Hepatocyte (in vitro differentiated cells): ENCODE results near the gene RHOT2.

Experiments used
- EZH2 ChIP-seq: fragments of 200-600 bp; sonication (generic); IDR thresholded peaks from 2 replicates; pipeline ENCODE4 v1.6.1; 2016; ENCODE audit warnings: antibody characterized with exemption, mild to moderate bottlenecking, borderline replicate concordance
- EZH2phosphoT487 ChIP-seq: fragments of 200-600 bp; sonication (generic); IDR thresholded peaks from one replicate; pipeline ENCODE4 v1.6.1; 2018; ENCODE audit warnings: antibody characterized with exemption, mild to moderate bottlenecking, low read depth, moderate library complexity; ENCODE audit not compliant: unreplicated experiment, severe bottlenecking
- TF ChIP-seq, protein P1 (sequence below): fragments of 200-600 bp; sonication (generic); IDR thresholded peaks from 2 replicates; pipeline ENCODE4 v1.5.1; 2016; ENCODE audit warnings: antibody characterized with exemption, mild to moderate bottlenecking; ENCODE audit not compliant: poor library complexity

DNA sequence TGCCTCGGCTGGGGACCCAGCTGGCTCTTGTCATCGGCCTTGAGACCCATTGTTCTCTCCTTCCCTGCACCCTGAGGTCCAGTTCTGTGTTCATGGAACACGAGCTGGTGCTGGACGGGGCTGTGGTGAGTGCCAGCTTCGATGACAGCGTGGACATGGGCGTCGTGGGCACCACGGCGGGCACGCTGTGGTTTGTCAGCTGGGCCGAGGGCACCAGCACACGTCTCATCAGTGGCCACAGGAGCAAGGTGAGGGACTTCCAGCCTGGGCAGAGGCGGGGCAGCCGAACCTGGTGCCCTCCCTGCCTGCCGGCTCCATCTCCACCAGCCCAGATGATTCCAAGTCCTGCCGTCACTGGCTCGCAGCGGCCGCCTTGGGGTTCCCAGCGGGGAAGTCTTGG lies 5.3 kb upstream of the RHOT2 start:
- TF ChIP-seq, protein P1, sequence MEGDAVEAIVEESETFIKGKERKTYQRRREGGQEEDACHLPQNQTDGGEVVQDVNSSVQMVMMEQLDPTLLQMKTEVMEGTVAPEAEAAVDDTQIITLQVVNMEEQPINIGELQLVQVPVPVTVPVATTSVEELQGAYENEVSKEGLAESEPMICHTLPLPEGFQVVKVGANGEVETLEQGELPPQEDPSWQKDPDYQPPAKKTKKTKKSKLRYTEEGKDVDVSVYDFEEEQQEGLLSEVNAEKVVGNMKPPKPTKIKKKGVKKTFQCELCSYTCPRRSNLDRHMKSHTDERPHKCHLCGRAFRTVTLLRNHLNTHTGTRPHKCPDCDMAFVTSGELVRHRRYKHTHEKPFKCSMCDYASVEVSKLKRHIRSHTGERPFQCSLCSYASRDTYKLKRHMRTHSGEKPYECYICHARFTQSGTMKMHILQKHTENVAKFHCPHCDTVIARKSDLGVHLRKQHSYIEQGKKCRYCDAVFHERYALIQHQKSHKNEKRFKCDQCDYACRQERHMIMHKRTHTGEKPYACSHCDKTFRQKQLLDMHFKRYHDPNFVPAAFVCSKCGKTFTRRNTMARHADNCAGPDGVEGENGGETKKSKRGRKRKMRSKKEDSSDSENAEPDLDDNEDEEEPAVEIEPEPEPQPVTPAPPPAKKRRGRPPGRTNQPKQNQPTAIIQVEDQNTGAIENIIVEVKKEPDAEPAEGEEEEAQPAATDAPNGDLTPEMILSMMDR, result no peak
- TF ChIP-seq EZH2phosphoT487, result no peak
- TF ChIP-seq EZH2, result no peak
